GM23338 (cell line): Measurements from ENCODE around the gene PIGU. TPM values are rescaled to one million over a fixed set of nuclear protein-coding genes. Genes with fewer than 3 reads are reported as not detected.

ENCODE experiments used
- ATAC-seq: fragments of 200-7000 bp; cut with Tn5 transposase; 3 replicates; pipeline ENCODE4 v1.9.1; 2020
- DNase-seq: peaks from one replicate; pipeline ENCODE4 v3.0.0-alpha.2; 2015; ENCODE audit warnings: low spot score
- H2AFZ ChIP-seq: fragments of 200-600 bp; sonication (generic); 2 replicates; pipeline ENCODE4 v1.8.0; 2016; ENCODE audit warnings: antibody characterized with exemption, mild to moderate bottlenecking, moderate library complexity
- H3F3A ChIP-seq: fragments of 200-600 bp; sonication (generic); replicated peaks from 2 replicates; pipeline ENCODE4 v1.8.0; 2017; ENCODE audit warnings: antibody characterized with exemption, mixed run types, low read depth
- H3K27ac ChIP-seq: fragments of 200-600 bp; sonication (generic); 2 replicates; pipeline ENCODE4 v1.6.1; 2016; ENCODE audit warnings: low read depth
- H3K27me3 ChIP-seq: fragments of 200-600 bp; sonication (generic); 2 replicates; pipeline ENCODE4 v1.8.0; 2016; ENCODE audit warnings: mild to moderate bottlenecking, mixed run types, moderate library complexity; ENCODE audit not compliant: insufficient read depth
- H3K36me3 ChIP-seq: fragments of 200-600 bp; sonication (generic); 2 replicates; pipeline ENCODE4 v1.8.0; 2016; ENCODE audit warnings: mild to moderate bottlenecking; ENCODE audit not compliant: insufficient read depth
- H3K4me1 ChIP-seq: fragments of 200-600 bp; sonication (generic); 2 replicates; pipeline ENCODE4 v1.8.0; 2016; ENCODE audit warnings: mild to moderate bottlenecking, moderate library complexity; ENCODE audit not compliant: insufficient read depth
- H3K4me2 ChIP-seq: fragments of 200-600 bp; sonication (generic); 2 replicates; pipeline ENCODE4 v1.7.1; 2017; ENCODE audit warnings: mixed run types
- H3K4me3 ChIP-seq: fragments of 200-600 bp; sonication (generic); 2 replicates; pipeline ENCODE4 v1.6.1; 2016; ENCODE audit warnings: mixed run types
- H3K79me2 ChIP-seq: fragments of 200-600 bp; sonication (generic); replicated peaks from 2 replicates; pipeline ENCODE4 v1.8.0; 2017; ENCODE audit warnings: mild to moderate bottlenecking; ENCODE audit not compliant: insufficient read depth
- H3K9me2 ChIP-seq: fragments of 200-600 bp; sonication (generic); 2 replicates; pipeline ENCODE4 v1.8.0; 2017; ENCODE audit not compliant: insufficient read depth
- H4K20me1 ChIP-seq: fragments of 200-600 bp; sonication (generic); replicated peaks from 2 replicates; pipeline ENCODE4 v1.8.0; 2017; ENCODE audit warnings: mild to moderate bottlenecking; ENCODE audit not compliant: insufficient read depth
- H3K27ac Mint-ChIP-seq: 2 replicates; pipeline ENCODE4 v1.8.0; 2020; ENCODE audit warnings: inconsistent platforms, mild to moderate bottlenecking, moderate library complexity, mixed read lengths
- H3K27me3 Mint-ChIP-seq: 3 replicates; pipeline ENCODE4 v1.8.0; 2022; ENCODE audit warnings: low read depth, mild to moderate bottlenecking, moderate library complexity, mixed read lengths, inconsistent platforms; ENCODE audit not compliant: insufficient read depth, poor library complexity
- H3K36me3 Mint-ChIP-seq: 3 replicates; pipeline ENCODE4 v1.8.0; 2021; ENCODE audit warnings: low read depth, mild to moderate bottlenecking, inconsistent platforms, moderate library complexity, mixed read lengths
- H3K4me1 Mint-ChIP-seq: 3 replicates; pipeline ENCODE4 v1.8.0; 2020; ENCODE audit warnings: mild to moderate bottlenecking, inconsistent platforms, mixed read lengths
- H3K4me3 Mint-ChIP-seq: 3 replicates; pipeline ENCODE4 v1.8.0; 2021; ENCODE audit warnings: moderate library complexity, mild to moderate bottlenecking, inconsistent platforms, mixed read lengths
- H3K9me3 Mint-ChIP-seq: 3 replicates; pipeline ENCODE4 v1.8.0; 2020; ENCODE audit warnings: moderate library complexity, mild to moderate bottlenecking, inconsistent platforms, mixed read lengths
- CREB1 ChIP-seq: fragments of 250-450 bp; sonication (Bioruptor Pico); IDR thresholded peaks from 2 replicates; pipeline ENCODE4 v1.5.0; 2020; ENCODE audit warnings: low read depth, mild to moderate bottlenecking, moderate library complexity
- EZH2 ChIP-seq: fragments of 200-600 bp; sonication (generic); IDR thresholded peaks from one replicate; pipeline ENCODE4 v1.8.0; 2017; ENCODE audit warnings: antibody characterized with exemption, mild to moderate bottlenecking, low read depth; ENCODE audit not compliant: unreplicated experiment
- EZH2phosphoT487 ChIP-seq: fragments of 200-600 bp; sonication (generic); IDR thresholded peaks from one replicate; pipeline ENCODE4 v1.8.1; 2018; ENCODE audit warnings: antibody characterized with exemption; ENCODE audit not compliant: unreplicated experiment
- NANOG ChIP-seq: IDR thresholded peaks from 2 replicates; pipeline ENCODE4 v1.6.1; 2016; ENCODE audit warnings: antibody characterized with exemption, borderline replicate concordance
- POLR2AphosphoS5 ChIP-seq: IDR thresholded peaks from 2 replicates; pipeline ENCODE4 v1.6.1; 2016; ENCODE audit warnings: antibody characterized with exemption, low read depth
- STAT1 ChIP-seq: IDR thresholded peaks from one replicate; pipeline ENCODE4 v1.6.1; 2016; ENCODE audit warnings: antibody characterized with exemption; ENCODE audit not compliant: unreplicated experiment
- ZNF114 ChIP-seq: fragments of 250-450 bp; sonication (Bioruptor Pico); IDR thresholded peaks from 2 replicates; pipeline ENCODE4 v1.5.0; 2020; ENCODE audit warnings: mild to moderate bottlenecking, moderate library complexity
- polyA plus RNA-seq: library from polyadenylated mRNA; unstranded; fragments of >200 nt; fragmentation: Nextera tagmentation; extraction: Ambion mirVana; gene quantifications from 2 replicates; pipeline ENCODE4 v1.2.1, GENCODE V29; 2016
- total RNA-seq: library from RNA; depleted of rRNA; stranded (reverse); fragments of >200 nt; shearing (Covaris generic); gene quantifications from 2 replicates; pipeline ENCODE4 v1.2.3, GENCODE V29; 2014
- TF ChIP-seq, protein P1 (sequence below), 2 experiments: fragments of 200-600 bp in 1 of 2; sonication (generic) in 1 of 2; conservative IDR thresholded peaks; 2 replicates each; pipeline versions ENCODE4 v1.5.1 to v1.6.1; 2016 to 2017; ENCODE audit warnings: antibody characterized with exemption in 2 of 2, low read depth in 2 of 2, mild to moderate bottlenecking in 2 of 2, moderate library complexity in 1 of 2
- TF ChIP-seq, protein P2 (sequence below): IDR thresholded peaks from one replicate; pipeline ENCODE4 v1.6.1; 2018; ENCODE audit warnings: antibody characterized with exemption; ENCODE audit not compliant: unreplicated experiment

Gene PIGU
- total and polyA plus RNA-seq, 2 experiments from 2014 or later: 24.3 to 28.9 TPM

DNA sequence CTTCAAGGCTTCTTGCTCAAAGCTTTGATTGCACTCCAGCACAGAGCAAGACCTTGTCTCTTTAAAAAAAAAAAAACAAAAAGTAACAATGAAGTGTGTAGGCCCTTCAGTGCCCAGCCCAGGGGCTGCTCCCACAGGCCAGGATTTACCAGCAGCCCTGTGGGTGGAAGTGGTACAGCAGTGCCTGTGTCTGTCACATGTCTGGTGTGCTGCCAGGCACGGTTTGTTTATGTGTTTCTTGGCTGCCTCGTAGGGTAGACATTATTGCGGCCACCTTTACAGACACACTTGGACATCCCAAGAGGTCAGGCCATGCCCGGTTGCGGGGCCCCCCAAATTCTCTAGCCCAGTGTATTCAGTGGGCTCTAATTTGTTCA is 148.0 kb downstream of the PIGU start:
- H3K27ac ChIP-seq: no peak overlapping the region
- no peak overlapping the region for H3K4me2 ChIP-seq
- H3F3A ChIP-seq: no peaks in the 10 kb centered on the region
- Mint-ChIP-seq H3K4me1 (no peaks in the 10 kb centered on the region), H3K36me3 (peaks cover 50% of the 10 kb centered on the region), H3K9me3 (no peaks in the 10 kb centered on the region), H3K27me3 (no peaks in the 10 kb centered on the region), H3K27ac (no peak overlapping the region), H3K4me3 (no peak overlapping the region)
- H4K20me1 ChIP-seq: peaks cover 23% of the 10 kb centered on the region
- peaks cover 5% of the 10 kb centered on the region; the same call in 1 of the 2 replicates for H3K36me3 ChIP-seq
- H2AFZ ChIP-seq: no peak overlapping the region
- DNase-seq (no peak), ATAC-seq (no peak)
- peaks cover 21% of the 10 kb centered on the region for H3K79me2 ChIP-seq
- no peak for TF ChIP-seq NANOG
- TF ChIP-seq ZNF114: no peak
- no peaks in the 10 kb centered on the region for H3K4me1 ChIP-seq
- H3K9me2 ChIP-seq: no peaks in the 10 kb centered on the region
- no peaks in the 10 kb centered on the region for H3K27me3 ChIP-seq
- no peak overlapping the region for H3K4me3 ChIP-seq

DNA sequence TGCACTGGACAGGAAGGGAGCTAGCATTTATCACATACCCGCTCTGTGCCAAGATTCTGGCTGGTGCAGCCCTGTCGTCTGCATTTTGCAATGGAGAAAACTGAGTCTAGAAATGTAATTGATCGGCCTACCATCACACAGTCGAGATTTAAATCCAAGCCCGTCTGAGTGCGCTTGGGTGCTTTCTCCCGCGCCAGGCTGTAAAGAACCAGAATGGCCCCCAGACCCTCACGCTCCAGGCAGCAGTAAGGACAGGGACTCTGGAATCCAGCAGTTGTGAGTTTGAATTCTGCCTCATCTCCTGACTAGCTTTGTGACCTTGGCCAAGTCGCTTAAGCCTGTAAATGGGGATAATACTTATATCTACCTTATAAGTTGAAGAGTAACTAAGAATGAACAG is 149.9 kb downstream of the PIGU start:
- peaks cover 50% of the 10 kb centered on the region for H3K36me3 Mint-ChIP-seq
- peaks cover 4% of the 10 kb centered on the region for H3K27me3 Mint-ChIP-seq
- Histone ChIP-seq H3K79me2 (peaks cover 35% of the 10 kb centered on the region), H3K4me1 (no peaks in the 10 kb centered on the region; the same call in 1 of the 2 replicates), H3K4me2 (no peak overlapping the region), H4K20me1 (peaks cover 38% of the 10 kb centered on the region), H3K36me3 (peaks cover 5% of the 10 kb centered on the region; the same call in 1 of the 2 replicates), H3K9me2 (no peaks in the 10 kb centered on the region), H3K27ac (no peak overlapping the region), H3K4me3 (no peak overlapping the region), H3K27me3 (no peaks in the 10 kb centered on the region), H3F3A (no peaks in the 10 kb centered on the region; the same call in 1 of the 2 replicates), H2AFZ (no peak overlapping the region)
- H3K27ac Mint-ChIP-seq: no peak overlapping the region
- no peak for DNase-seq
- no peak for TF ChIP-seq EZH2
- TF ChIP-seq CREB1 (CRISPR knock-in tag): no peak
- no peak for TF ChIP-seq ZNF114
- TF ChIP-seq, protein P1, sequence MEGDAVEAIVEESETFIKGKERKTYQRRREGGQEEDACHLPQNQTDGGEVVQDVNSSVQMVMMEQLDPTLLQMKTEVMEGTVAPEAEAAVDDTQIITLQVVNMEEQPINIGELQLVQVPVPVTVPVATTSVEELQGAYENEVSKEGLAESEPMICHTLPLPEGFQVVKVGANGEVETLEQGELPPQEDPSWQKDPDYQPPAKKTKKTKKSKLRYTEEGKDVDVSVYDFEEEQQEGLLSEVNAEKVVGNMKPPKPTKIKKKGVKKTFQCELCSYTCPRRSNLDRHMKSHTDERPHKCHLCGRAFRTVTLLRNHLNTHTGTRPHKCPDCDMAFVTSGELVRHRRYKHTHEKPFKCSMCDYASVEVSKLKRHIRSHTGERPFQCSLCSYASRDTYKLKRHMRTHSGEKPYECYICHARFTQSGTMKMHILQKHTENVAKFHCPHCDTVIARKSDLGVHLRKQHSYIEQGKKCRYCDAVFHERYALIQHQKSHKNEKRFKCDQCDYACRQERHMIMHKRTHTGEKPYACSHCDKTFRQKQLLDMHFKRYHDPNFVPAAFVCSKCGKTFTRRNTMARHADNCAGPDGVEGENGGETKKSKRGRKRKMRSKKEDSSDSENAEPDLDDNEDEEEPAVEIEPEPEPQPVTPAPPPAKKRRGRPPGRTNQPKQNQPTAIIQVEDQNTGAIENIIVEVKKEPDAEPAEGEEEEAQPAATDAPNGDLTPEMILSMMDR (conservative IDR thresholded peaks at IDR 0.05; ENCODE audit: low read depth in 2 of 2): no peak
- no peak for TF ChIP-seq NANOG
- no peak for TF ChIP-seq STAT1
- TF ChIP-seq, protein P2, sequence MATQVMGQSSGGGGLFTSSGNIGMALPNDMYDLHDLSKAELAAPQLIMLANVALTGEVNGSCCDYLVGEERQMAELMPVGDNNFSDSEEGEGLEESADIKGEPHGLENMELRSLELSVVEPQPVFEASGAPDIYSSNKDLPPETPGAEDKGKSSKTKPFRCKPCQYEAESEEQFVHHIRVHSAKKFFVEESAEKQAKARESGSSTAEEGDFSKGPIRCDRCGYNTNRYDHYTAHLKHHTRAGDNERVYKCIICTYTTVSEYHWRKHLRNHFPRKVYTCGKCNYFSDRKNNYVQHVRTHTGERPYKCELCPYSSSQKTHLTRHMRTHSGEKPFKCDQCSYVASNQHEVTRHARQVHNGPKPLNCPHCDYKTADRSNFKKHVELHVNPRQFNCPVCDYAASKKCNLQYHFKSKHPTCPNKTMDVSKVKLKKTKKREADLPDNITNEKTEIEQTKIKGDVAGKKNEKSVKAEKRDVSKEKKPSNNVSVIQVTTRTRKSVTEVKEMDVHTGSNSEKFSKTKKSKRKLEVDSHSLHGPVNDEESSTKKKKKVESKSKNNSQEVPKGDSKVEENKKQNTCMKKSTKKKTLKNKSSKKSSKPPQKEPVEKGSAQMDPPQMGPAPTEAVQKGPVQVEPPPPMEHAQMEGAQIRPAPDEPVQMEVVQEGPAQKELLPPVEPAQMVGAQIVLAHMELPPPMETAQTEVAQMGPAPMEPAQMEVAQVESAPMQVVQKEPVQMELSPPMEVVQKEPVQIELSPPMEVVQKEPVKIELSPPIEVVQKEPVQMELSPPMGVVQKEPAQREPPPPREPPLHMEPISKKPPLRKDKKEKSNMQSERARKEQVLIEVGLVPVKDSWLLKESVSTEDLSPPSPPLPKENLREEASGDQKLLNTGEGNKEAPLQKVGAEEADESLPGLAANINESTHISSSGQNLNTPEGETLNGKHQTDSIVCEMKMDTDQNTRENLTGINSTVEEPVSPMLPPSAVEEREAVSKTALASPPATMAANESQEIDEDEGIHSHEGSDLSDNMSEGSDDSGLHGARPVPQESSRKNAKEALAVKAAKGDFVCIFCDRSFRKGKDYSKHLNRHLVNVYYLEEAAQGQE: no peak
- TF ChIP-seq POLR2AphosphoS5: no peak
- no peak for TF ChIP-seq EZH2phosphoT487
- peaks cover 7% of the 10 kb centered on the region for H3K4me1 Mint-ChIP-seq
- no peak for ATAC-seq
- H3K9me3 Mint-ChIP-seq: no peaks in the 10 kb centered on the region
- no peak overlapping the region for H3K4me3 Mint-ChIP-seq
